B cell (primary cell): Measurements from ENCODE around the gene SLC25A48. TPM values are rescaled to one million over a fixed set of nuclear protein-coding genes. Genes with fewer than 3 reads are reported as not detected.

Experiments
- ATAC-seq: fragments of 200-7000 bp; cut with Tn5 transposase; one replicate; pipeline ENCODE4 v1.10.0; 2021; ENCODE audit warnings: low read depth, mild to moderate bottlenecking, moderate number of reproducible peaks, moderate library complexity
- CTCF ChIA-PET: fragments of 350-600 bp; sonication (Branson Sonifier 250); formaldehyde crosslinking; loops from one replicate; lab custom pipeline; 2021; ENCODE audit warnings: antibody characterized with exemption, inconsistent platforms; lab: Charles Lee
- POLR2A ChIA-PET: fragments of 350-600 bp; sonication (Branson Sonifier 250); formaldehyde crosslinking; loops from one replicate; lab custom pipeline; 2021; ENCODE audit warnings: antibody characterized with exemption; lab: Charles Lee
- DNase-seq: peaks from one replicate; pipeline ENCODE4 v3.0.0; 2013
- H2AFZ ChIP-seq: 2 replicates; pipeline ENCODE4 v1.6.1; 2012; ENCODE audit warnings: mild to moderate bottlenecking, low read depth, low read length; ENCODE audit not compliant: insufficient read depth, poor library complexity, severe bottlenecking
- H3K27ac ChIP-seq, 2 donors: 1 replicate in 1 of 2; 2 replicates in 1 of 2; pipeline ENCODE4 v1.5.1; 2012 to 2013; ENCODE audit warnings: low read length in 2 of 2, mild to moderate bottlenecking in 2 of 2, moderate library complexity in 1 of 2
- H3K27me3 ChIP-seq, 4 experiments: fragments of 200-600 bp in 1 of 4; sonication (generic) in 1 of 4; replicated peaks in 1 of 4; 1 replicate in 2 of 4; 2 replicates in 2 of 4; pipeline versions ENCODE4 v1.6.1 to v1.7.0; 2013 to 2016; ENCODE audit warnings: low read length in 3 of 4, mild to moderate bottlenecking in 2 of 4, mixed read lengths in 1 of 4, moderate library complexity in 1 of 4; ENCODE audit not compliant: insufficient read depth in 4 of 4, control insufficient read depth in 3 of 4; ENCODE audit errors: control extremely low read depth in 1 of 4
- H3K36me3 ChIP-seq, 2 experiments: replicated peaks in 1 of 2; 1 replicate in 1 of 2; 2 replicates in 1 of 2; pipeline versions ENCODE4 v1.6.1 to v1.7.1; 2013; ENCODE audit warnings: low read length in 1 of 2; ENCODE audit not compliant: insufficient read depth in 2 of 2, control insufficient read depth in 1 of 2; ENCODE audit errors: control extremely low read depth in 1 of 2, extremely low read depth in 1 of 2
- H3K4me1 ChIP-seq, 2 donors: fragments of 200-600 bp in 1 of 2; sonication (generic) in 1 of 2; 1 replicate in 1 of 2; 2 replicates in 1 of 2; pipeline versions ENCODE4 v1.5.1 to v1.6.1; 2013 to 2017; ENCODE audit warnings: low read length in 2 of 2; ENCODE audit not compliant: control insufficient read depth in 2 of 2, insufficient read depth in 2 of 2
- H3K4me2 ChIP-seq: replicated peaks from 2 replicates; pipeline ENCODE3; 2012; ENCODE audit warnings: mild to moderate bottlenecking, low read depth, low read length; ENCODE audit not compliant: poor library complexity, severe bottlenecking
- H3K4me3 ChIP-seq, 5 experiments: fragments of 200-600 bp in 1 of 5; sonication (generic) in 1 of 5; 1 replicate in 3 of 5; 2 replicates in 2 of 5; pipeline versions ENCODE4 v1.5.1 to v1.7.0; 2011 to 2016; ENCODE audit warnings: low read length in 4 of 5, mild to moderate bottlenecking in 4 of 5, low read depth in 2 of 5, control low read depth in 1 of 5, moderate library complexity in 1 of 5; ENCODE audit not compliant: insufficient read depth in 1 of 5; ENCODE audit errors: control extremely low read depth in 1 of 5, extremely low read depth in 1 of 5
- H3K79me2 ChIP-seq: fragments of 200-600 bp; sonication (generic); one replicate; pipeline ENCODE4 v1.6.0; 2016; ENCODE audit warnings: low read length; ENCODE audit not compliant: control insufficient read depth, insufficient read depth
- H3K9ac ChIP-seq: fragments of 200-600 bp; sonication (generic); 2 replicates; pipeline ENCODE4 v1.6.1; 2017; ENCODE audit warnings: mild to moderate bottlenecking, low read length, moderate library complexity
- H3K9me3 ChIP-seq, 3 donors: one replicate each; pipeline versions ENCODE4 v1.6.1 to v1.7.1; 2013; ENCODE audit warnings: low read length in 2 of 3; ENCODE audit not compliant: control insufficient read depth in 2 of 3, insufficient read depth in 1 of 3; ENCODE audit errors: control extremely low read depth in 1 of 3
- H4K20me1 ChIP-seq: 2 replicates; pipeline ENCODE4 v1.6.0; 2012; ENCODE audit warnings: mild to moderate bottlenecking, low read length; ENCODE audit not compliant: insufficient read depth, control insufficient read depth, poor library complexity, severe bottlenecking
- H3K27ac Mint-ChIP-seq: one replicate; pipeline ENCODE4 v1.8.0; 2021; ENCODE audit warnings: mixed read lengths
- H3K27me3 Mint-ChIP-seq: one replicate; pipeline ENCODE4 v1.8.0; 2021; ENCODE audit warnings: mixed read lengths
- H3K4me1 Mint-ChIP-seq: one replicate; pipeline ENCODE4 v1.8.0; 2021; ENCODE audit warnings: mixed read lengths
- H3K4me3 Mint-ChIP-seq: one replicate; pipeline ENCODE4 v1.8.0; 2021; ENCODE audit warnings: mixed read lengths
- H3K9me3 Mint-ChIP-seq: one replicate; pipeline ENCODE4 v1.8.0; 2022; ENCODE audit warnings: mixed read lengths; ENCODE audit not compliant: insufficient read depth
- EZH2 ChIP-seq: IDR thresholded peaks from 2 replicates; pipeline ENCODE4 v1.6.1; 2012; ENCODE audit warnings: borderline replicate concordance, low read depth, mild to moderate bottlenecking, moderate library complexity, low read length; ENCODE audit not compliant: insufficient read depth, poor library complexity, severe bottlenecking
- WGBS: methylation state at CpG from one replicate; pipeline ENCODE4 v1.1.5; 2013; ENCODE audit warnings: missing lambda C conversion rate; ENCODE audit not compliant: insufficient coverage; 5-methylcytosine and 5-hydroxymethylcytosine counted together
- intact Hi-C: fragments of 100-400 bp; cut with micrococcal nuclease; formaldehyde crosslinking; loops from one replicate; pipeline ENCODE4 v1.10.0; 2022
- polyA plus RNA-seq: library from polyadenylated mRNA; depleted of rRNA; stranded (reverse); fragments of >200 nt; gene quantifications from 2 replicates; pipeline ENCODE4 v1.2.3, GENCODE V29; 2012
- total RNA-seq, 2 donors: library from RNA; stranded (reverse); fragments of 120-200 nt in 1 of 2; gene quantifications; 1 replicate in 1 of 2; 2 replicates in 1 of 2; pipeline versions ENCODE4 v1.2.3 to v1.2.4, GENCODE V29; 2013 to 2022
- TF ChIP-seq, protein P1 (sequence below): fragments of 200-600 bp; IDR thresholded peaks from one replicate; pipeline ENCODE4 v1.8.0; 2022; ENCODE audit warnings: antibody characterized with exemption, mild to moderate bottlenecking

SLC25A48 gene
- total and polyA plus RNA-seq, 2 donors (not counting 1 experiment from before 2014, with no cell fraction given) = not detected

DNA sequence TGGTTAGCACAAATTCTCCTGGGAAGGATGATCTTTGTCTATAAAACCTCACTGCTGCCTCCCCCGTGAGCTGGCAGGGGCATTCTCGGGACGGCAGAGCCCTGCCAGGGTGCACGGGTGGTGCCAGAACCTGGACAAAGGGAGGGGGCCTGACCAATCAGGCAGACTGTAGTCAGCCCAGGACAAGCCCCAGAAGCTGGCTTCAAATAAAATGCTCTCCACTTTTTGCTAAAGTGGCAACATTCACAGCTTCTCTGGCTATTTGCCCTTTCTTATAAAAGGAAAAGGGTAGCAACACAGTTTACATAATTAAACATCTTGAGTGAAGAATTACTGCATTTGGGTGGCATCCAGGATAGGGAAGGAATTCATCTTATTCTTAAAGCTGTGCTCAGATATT, 46.8 kb downstream of the SLC25A48 start:
- ChIA-PET POLR2A (no interaction called here), CTCF (interaction anchor here (1.4 to 1.8 kb wide), 2 partner anchors 10 to 333 kb away, joined by 4 read pairs; no protein-coding TSS in a partner anchor)
- Histone ChIP-seq H3K4me3 (no peak overlapping the region), H3K4me2 (no peak overlapping the region), H2AFZ (no peak overlapping the region), H3K4me1 (no peaks in the 10 kb centered on the region), H3K27ac (no peak overlapping the region), H3K27me3 (peaks cover 0 to 4% (median 0%) of the 10 kb centered on the region in 4 experiments), H3K9me3 (no peaks in the 10 kb centered on the region), H3K36me3 (no peaks in the 10 kb centered on the region), H3K9ac (no peak overlapping the region), H3K79me2 (no peaks in the 10 kb centered on the region), H4K20me1 (no peaks in the 10 kb centered on the region)
- no peak overlapping the region for H3K27ac Mint-ChIP-seq
- ATAC-seq = no peak
- H3K4me3 Mint-ChIP-seq = no peak overlapping the region
- peaks cover 38% of the 10 kb centered on the region for H3K27me3 Mint-ChIP-seq
- TF ChIP-seq, protein P1, sequence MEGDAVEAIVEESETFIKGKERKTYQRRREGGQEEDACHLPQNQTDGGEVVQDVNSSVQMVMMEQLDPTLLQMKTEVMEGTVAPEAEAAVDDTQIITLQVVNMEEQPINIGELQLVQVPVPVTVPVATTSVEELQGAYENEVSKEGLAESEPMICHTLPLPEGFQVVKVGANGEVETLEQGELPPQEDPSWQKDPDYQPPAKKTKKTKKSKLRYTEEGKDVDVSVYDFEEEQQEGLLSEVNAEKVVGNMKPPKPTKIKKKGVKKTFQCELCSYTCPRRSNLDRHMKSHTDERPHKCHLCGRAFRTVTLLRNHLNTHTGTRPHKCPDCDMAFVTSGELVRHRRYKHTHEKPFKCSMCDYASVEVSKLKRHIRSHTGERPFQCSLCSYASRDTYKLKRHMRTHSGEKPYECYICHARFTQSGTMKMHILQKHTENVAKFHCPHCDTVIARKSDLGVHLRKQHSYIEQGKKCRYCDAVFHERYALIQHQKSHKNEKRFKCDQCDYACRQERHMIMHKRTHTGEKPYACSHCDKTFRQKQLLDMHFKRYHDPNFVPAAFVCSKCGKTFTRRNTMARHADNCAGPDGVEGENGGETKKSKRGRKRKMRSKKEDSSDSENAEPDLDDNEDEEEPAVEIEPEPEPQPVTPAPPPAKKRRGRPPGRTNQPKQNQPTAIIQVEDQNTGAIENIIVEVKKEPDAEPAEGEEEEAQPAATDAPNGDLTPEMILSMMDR = no peak
- no peak for TF ChIP-seq EZH2
- DNase-seq = no peak
- H3K4me1 Mint-ChIP-seq = no peaks in the 10 kb centered on the region
- no peaks in the 10 kb centered on the region for H3K9me3 Mint-ChIP-seq
- WGBS = 84% methylated on average over 4 of the region's 4 CpGs
- intact Hi-C loops = no loop called here

DNA sequence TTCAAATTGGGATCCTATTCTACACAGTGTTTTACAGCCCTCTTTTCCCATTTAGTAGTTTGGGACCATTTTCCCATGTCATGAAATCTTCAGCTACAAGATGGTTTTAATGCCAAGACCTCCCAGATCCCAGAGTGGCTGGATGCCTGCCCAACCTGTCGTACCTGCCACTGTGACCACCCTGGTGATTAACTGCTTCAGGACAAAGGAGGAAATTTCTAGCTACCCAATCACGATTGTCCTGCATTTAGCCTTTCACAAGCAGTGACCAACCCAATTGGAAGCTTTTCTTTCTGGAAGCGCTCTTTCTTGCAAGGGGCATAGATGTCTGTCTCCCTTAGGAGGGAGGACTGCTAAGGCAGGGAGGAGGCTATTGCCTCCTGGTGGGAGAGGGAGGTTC, 47.4 kb downstream of the SLC25A48 start:
- no peak for TF ChIP-seq EZH2
- TF ChIP-seq, protein P1 = no peak
- no peaks in the 10 kb centered on the region for H3K79me2 ChIP-seq
- no peak for DNase-seq
- peaks cover 35% of the 10 kb centered on the region for H3K27me3 Mint-ChIP-seq
- ChIA-PET CTCF (interaction anchor here (1.4 to 1.8 kb wide), 2 partner anchors 10 to 332 kb away, joined by 4 read pairs; no protein-coding TSS in a partner anchor), POLR2A (no interaction called here)
- no peak for ATAC-seq
- H3K4me3 Mint-ChIP-seq = no peak overlapping the region
- no peak overlapping the region for H3K4me2 ChIP-seq
- H3K27me3 ChIP-seq = peaks cover 0 to 4% (median 0%) of the 10 kb centered on the region in 4 experiments
- H3K27ac Mint-ChIP-seq = no peak overlapping the region
- H3K27ac ChIP-seq = no peak overlapping the region
- intact Hi-C loops = no loop called here
- no peak overlapping the region for H2AFZ ChIP-seq
- H3K9me3 ChIP-seq = no peaks in the 10 kb centered on the region
- no peak overlapping the region for H3K4me3 ChIP-seq
- H3K4me1 ChIP-seq = no peaks in the 10 kb centered on the region
- no peaks in the 10 kb centered on the region for H3K4me1 Mint-ChIP-seq
- H3K9ac ChIP-seq = no peak overlapping the region
- 50% methylated on average over 1 of the region's 3 CpGs for WGBS
- H3K36me3 ChIP-seq = no peaks in the 10 kb centered on the region
- no peaks in the 10 kb centered on the region for H3K9me3 Mint-ChIP-seq
- H4K20me1 ChIP-seq = no peaks in the 10 kb centered on the region
